Right lobe of liver (tissue), 6 donors: ENCODE data around the gene C5. TPM values are rescaled to one million over a fixed set of nuclear protein-coding genes. Genes with fewer than 3 reads are reported as not detected.

Source experiments
- ATAC-seq, 4 donors: fragments of 200-7000 bp; cut with Tn5 transposase; one replicate each; pipeline ENCODE4 v1.9.1; 2020; ENCODE audit warnings: mild to moderate bottlenecking in 4 of 4, moderate library complexity in 4 of 4
- DNase-seq, 3 donors: peaks; one replicate each; pipeline ENCODE4 v3.0.0-alpha.2; 2020
- H3K27ac ChIP-seq, 3 donors: fragments of 200-600 bp; one replicate each; pipeline ENCODE4 v1.8.0; 2022
- H3K27me3 ChIP-seq, 2 donors: fragments of 200-600 bp; one replicate each; pipeline ENCODE4 v1.8.0; 2022
- H3K36me3 ChIP-seq, 4 donors: fragments of 200-600 bp; sonication (generic) in 1 of 4; one replicate each; pipeline versions ENCODE4 v1.5.1 to v1.8.0; 2017 to 2022; ENCODE audit warnings: control low read depth in 1 of 4
- H3K4me1 ChIP-seq, 4 donors: fragments of 200-600 bp; sonication (generic) in 1 of 4; one replicate each; pipeline versions ENCODE4 v1.5.1 to v1.8.0; 2017 to 2022; ENCODE audit warnings: control low read depth in 1 of 4
- H3K4me3 ChIP-seq, 3 donors: fragments of 200-600 bp; one replicate each; pipeline ENCODE4 v1.8.0; 2022
- H3K9me3 ChIP-seq, 4 donors: fragments of 200-600 bp; sonication (generic) in 1 of 4; one replicate each; pipeline versions ENCODE4 v1.5.1 to v1.8.0; 2017 to 2022; ENCODE audit warnings: control low read depth in 1 of 4
- POLR2A ChIP-seq: fragments of 450-650 bp; IDR thresholded peaks from one replicate; pipeline ENCODE4 v1.6.1; 2017; ENCODE audit warnings: antibody characterized with exemption, mild to moderate bottlenecking
- WGBS: methylation state at CpG from one replicate; pipeline ENCODE4 v1.1.6; 2018; ENCODE audit warnings: low coverage, low lambda C conversion rate; ENCODE audit not compliant: insufficient coverage; ENCODE audit errors: missing lambda C conversion rate; 5-methylcytosine and 5-hydroxymethylcytosine counted together
- intact Hi-C, 2 donors: fragments of 100-400 bp; cut with DNase I; formaldehyde crosslinking; loops; one replicate each; pipeline versions ENCODE4 v1.11.2 to v1.14.1; 2022
- total RNA-seq, 6 experiments: library from RNA; depleted of rRNA in 2 of 6; stranded (reverse); fragments of >200 nt in 2 of 6; fragmentation: NEBNext Ultra II Directional in 3 of 6; extraction: Animal tissue kit (Norgen Biotek cat#: 25700) in 3 of 6; gene quantifications; one replicate each; pipeline versions ENCODE4 v1.1.0 to v1.2.4, GENCODE V29; 2016 to 2023
- TF ChIP-seq, protein P1 (sequence below), 4 donors: fragments of 200-600 bp in 3 of 4; fragments of 450-650 bp in 1 of 4; IDR thresholded peaks; one replicate each; pipeline versions ENCODE4 v1.5.1 to v1.8.0; 2016 to 2022; ENCODE audit warnings: antibody characterized with exemption in 4 of 4, mild to moderate bottlenecking in 2 of 4
- donor health status: DM: no; HTN: yes; CAD: no.
- donor health status: DM: no; HTN: no; CAD: no.
- donor health status: DM: no; HTN: no; CAD: no.
- donor health status: DM: no; HTN: yes; CAD: no.
- donor health status: DM: no; HTN: yes; CAD: no.

Gene C5
- total RNA-seq, 6 experiments from 2014 or later = 251 to 616 (median 411) TPM

DNA sequence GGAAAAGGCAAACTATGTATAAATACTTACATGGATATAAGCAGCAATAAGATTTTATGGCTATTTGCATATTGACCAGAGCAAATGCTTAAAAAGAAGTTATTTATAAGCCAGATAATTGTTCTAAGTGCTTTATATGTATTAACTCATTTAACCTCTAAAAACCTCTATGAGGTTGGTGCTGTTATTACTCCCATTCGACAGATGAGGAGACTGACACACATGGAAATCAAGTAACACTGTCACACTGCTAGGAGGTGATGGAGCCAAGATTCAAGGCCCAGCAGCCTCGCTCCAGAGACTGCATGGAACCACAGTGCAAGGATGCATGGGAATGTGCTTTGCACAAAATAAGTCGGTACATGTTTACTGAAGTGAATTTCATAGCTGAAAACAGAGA lies 53.7 kb downstream of the C5 start:
- peaks cover 0 to 85% (median 28%) of the 10 kb centered on the region in 4 donors for H3K36me3 ChIP-seq
- no peak for ATAC-seq
- intact Hi-C loops = no loop called here
- H3K4me1 ChIP-seq = peaks cover 0 to 37% (median 5%) of the 10 kb centered on the region in 4 donors
- H3K27ac ChIP-seq = no peak overlapping the region
- H3K9me3 ChIP-seq = no peaks in the 10 kb centered on the region
- H3K4me3 ChIP-seq = no peak overlapping the region
- WGBS = 46% methylated on average over 3 of the region's 3 CpGs
- no peaks in the 10 kb centered on the region for H3K27me3 ChIP-seq
- TF ChIP-seq POLR2A = no peak
- TF ChIP-seq, protein P1, sequence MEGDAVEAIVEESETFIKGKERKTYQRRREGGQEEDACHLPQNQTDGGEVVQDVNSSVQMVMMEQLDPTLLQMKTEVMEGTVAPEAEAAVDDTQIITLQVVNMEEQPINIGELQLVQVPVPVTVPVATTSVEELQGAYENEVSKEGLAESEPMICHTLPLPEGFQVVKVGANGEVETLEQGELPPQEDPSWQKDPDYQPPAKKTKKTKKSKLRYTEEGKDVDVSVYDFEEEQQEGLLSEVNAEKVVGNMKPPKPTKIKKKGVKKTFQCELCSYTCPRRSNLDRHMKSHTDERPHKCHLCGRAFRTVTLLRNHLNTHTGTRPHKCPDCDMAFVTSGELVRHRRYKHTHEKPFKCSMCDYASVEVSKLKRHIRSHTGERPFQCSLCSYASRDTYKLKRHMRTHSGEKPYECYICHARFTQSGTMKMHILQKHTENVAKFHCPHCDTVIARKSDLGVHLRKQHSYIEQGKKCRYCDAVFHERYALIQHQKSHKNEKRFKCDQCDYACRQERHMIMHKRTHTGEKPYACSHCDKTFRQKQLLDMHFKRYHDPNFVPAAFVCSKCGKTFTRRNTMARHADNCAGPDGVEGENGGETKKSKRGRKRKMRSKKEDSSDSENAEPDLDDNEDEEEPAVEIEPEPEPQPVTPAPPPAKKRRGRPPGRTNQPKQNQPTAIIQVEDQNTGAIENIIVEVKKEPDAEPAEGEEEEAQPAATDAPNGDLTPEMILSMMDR (IDR thresholded peaks at IDR 0.05) = no peak
- no peak for DNase-seq

DNA sequence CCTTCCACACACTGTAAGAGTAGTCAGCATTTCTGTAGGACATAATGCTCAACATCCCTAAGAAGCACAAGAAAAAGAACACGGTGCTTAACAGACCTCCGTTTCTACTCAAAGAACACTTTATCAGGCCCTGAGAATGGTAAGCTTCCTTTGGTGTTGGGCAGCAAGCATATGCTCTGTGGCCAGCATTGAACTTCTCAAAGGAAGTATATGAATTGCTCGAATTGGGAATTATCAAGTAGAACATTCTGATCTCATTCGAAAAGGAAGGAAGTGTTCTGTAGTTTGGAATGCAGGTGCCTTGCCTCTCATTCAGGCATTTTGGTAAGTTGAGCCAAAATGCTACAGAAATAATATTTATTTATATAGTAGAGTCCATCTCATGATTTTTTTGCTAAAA lies 61.0 kb downstream of the C5 start:
- intact Hi-C loops = no loop called here
- WGBS = 82% methylated on average over 4 of the region's 4 CpGs
- H3K4me3 ChIP-seq = no peak overlapping the region
- no peak for DNase-seq
- no peak for TF ChIP-seq POLR2A
- TF ChIP-seq, protein P1 (IDR thresholded peaks at IDR 0.05) = no peak
- peaks cover 0 to 31% (median 14%) of the 10 kb centered on the region in 4 donors for H3K4me1 ChIP-seq
- H3K27ac ChIP-seq = no peak overlapping the region
- no peaks in the 10 kb centered on the region for H3K9me3 ChIP-seq
- no peaks in the 10 kb centered on the region for H3K27me3 ChIP-seq
- H3K36me3 ChIP-seq = peaks cover 0 to 84% (median 27%) of the 10 kb centered on the region in 4 donors
- no peak for ATAC-seq

- Histone ChIP-seq H3K27ac (no peak overlapping the region), H3K36me3 (peaks cover 0 to 68% (median 26%) of the 10 kb centered on the region in 4 donors), H3K4me3 (no peak overlapping the region), H3K9me3 (no peaks in the 10 kb centered on the region), H3K27me3 (no peaks in the 10 kb centered on the region), H3K4me1 (peaks cover 0 to 50% (median 23%) of the 10 kb centered on the region in 4 donors)
- 9% methylated on average over 2 of the region's 2 CpGs for WGBS
- intact Hi-C loops = no loop called here
- DNase-seq (no peak), ATAC-seq (peak; percentile 37 to 64 (median 42))
- TF ChIP-seq, protein P1 (IDR thresholded peaks at IDR 0.05) = peak; percentile 31 to 46 (median 42)
- no peak for TF ChIP-seq POLR2A
Observed at GRCh38 chr9:120985819-120986222, 64.3 kb downstream of the C5 start.

GRCh38 chr9:120983259-120983837 lies 66.7 kb downstream of the C5 start:
- DNase-seq (no peak), ATAC-seq (peak in 3 of 4 donors; percentile 5 to 24 (median 21))
- Histone ChIP-seq H3K36me3 (peaks cover 0 to 68% (median 31%) of the 10 kb centered on the region in 4 donors), H3K4me3 (no peak overlapping the region), H3K27me3 (no peaks in the 10 kb centered on the region), H3K4me1 (peaks cover 0 to 50% (median 20%) of the 10 kb centered on the region in 4 donors), H3K9me3 (no peaks in the 10 kb centered on the region), H3K27ac (peak overlapping the region in 2 of 3 donors; percentile 20 to 54)
- WGBS = 40% methylated on average over 3 of the region's 3 CpGs
- no peak for TF ChIP-seq POLR2A
- TF ChIP-seq, protein P1 (IDR thresholded peaks at IDR 0.05) = no peak
- intact Hi-C loops = no loop called here
